Measurements from ENCODE around the gene YAF2.
"Not testable (repeated sequence)": the region's sequence is repeated elsewhere in the genome, so short reads cannot be mapped to it uniquely, and the experiment has no call there.

GRCh38 chr12:42224501-42224900 is 13.5 kb downstream of the YAF2 start:
- not testable (repeated sequence) for TF ChIP-seq CTCF (IDR thresholded peaks at IDR 0.05); ZFX (IDR thresholded peaks at IDR 0.05; ENCODE audit: borderline replicate concordance)
